Activated naive CD8-positive, alpha-beta T cell treated with anti-CD3 and anti-CD28 coated beads for 36 hours (primary cell): ENCODE data around the gene ARID1A. TPM values are rescaled to one million over a fixed set of nuclear protein-coding genes. Genes with fewer than 3 reads are reported as not detected.
A peak's percentile ranks its signal among the peaks of the same experiment; 100 is the strongest.
"Not testable (repeated sequence)": the region's sequence is repeated elsewhere in the genome, so short reads cannot be mapped to it uniquely, and the experiment has no call there.

ENCODE experiments used
- DNase-seq: peaks from one replicate; pipeline ENCODE4 v3.0.0; 2021
- H3K27ac Mint-ChIP-seq: one replicate; pipeline ENCODE4 v1.8.0; 2022; ENCODE audit warnings: mild to moderate bottlenecking, moderate library complexity, mixed read lengths
- H3K27me3 Mint-ChIP-seq: one replicate; pipeline ENCODE4 v1.8.0; 2022; ENCODE audit warnings: mild to moderate bottlenecking, mixed read lengths
- H3K36me3 Mint-ChIP-seq: one replicate; pipeline ENCODE4 v1.8.0; 2021; ENCODE audit warnings: mild to moderate bottlenecking, mixed read lengths
- H3K4me1 Mint-ChIP-seq: one replicate; pipeline ENCODE4 v1.8.0; 2021; ENCODE audit warnings: mixed read lengths
- H3K4me3 Mint-ChIP-seq: one replicate; pipeline ENCODE4 v1.8.0; 2022; ENCODE audit warnings: mild to moderate bottlenecking, moderate library complexity, mixed read lengths
- H3K9me3 Mint-ChIP-seq: one replicate; pipeline ENCODE4 v1.8.0; 2022; ENCODE audit warnings: mixed read lengths
- total RNA-seq, 2 experiments: library from RNA; stranded (reverse); gene quantifications; one replicate each; pipeline ENCODE4 v1.2.3, GENCODE V29; 2021

Gene ARID1A
- total RNA-seq, 2 experiments from 2014 or later = 75.6 to 78.4 TPM

- no peak for DNase-seq
- Mint-ChIP-seq H3K36me3 (no peaks in the 10 kb centered on the region), H3K27ac (peak overlapping the region; percentile 98), H3K27me3 (no peaks in the 10 kb centered on the region), H3K9me3 (no peaks in the 10 kb centered on the region), H3K4me3 (peak overlapping the region; percentile 85), H3K4me1 (peaks cover 35% of the 10 kb centered on the region)
Observed at GRCh38 chr1:26694638-26695355, 1.0 kb upstream of the ARID1A start.

- Mint-ChIP-seq H3K4me1 (peaks cover 28% of the 10 kb centered on the region), H3K4me3 (peak overlapping the region; percentile 85), H3K27ac (no peak overlapping the region), H3K27me3 (no peaks in the 10 kb centered on the region), H3K36me3 (peaks cover 2% of the 10 kb centered on the region), H3K9me3 (no peaks in the 10 kb centered on the region)
- peak; percentile 38 for DNase-seq
Observed at GRCh38 chr1:26696119-26696653, 371 bp downstream of the ARID1A start.

GRCh38 chr1:26696654-26697430 lies 1.0 kb downstream of the ARID1A start:
- DNase-seq = peak; percentile 78
- H3K27me3 Mint-ChIP-seq = no peaks in the 10 kb centered on the region
- H3K36me3 Mint-ChIP-seq = peaks cover 2% of the 10 kb centered on the region
- H3K27ac Mint-ChIP-seq = peak overlapping the region; percentile 77
- H3K4me1 Mint-ChIP-seq = peaks cover 27% of the 10 kb centered on the region
- peak overlapping the region; percentile 71 for H3K4me3 Mint-ChIP-seq
- H3K9me3 Mint-ChIP-seq = no peaks in the 10 kb centered on the region

GRCh38 chr1:26697431-26697977 lies 1.7 kb downstream of the ARID1A start:
- H3K4me1 Mint-ChIP-seq = peaks cover 22% of the 10 kb centered on the region
- no peak overlapping the region for H3K4me3 Mint-ChIP-seq
- peaks cover 2% of the 10 kb centered on the region for H3K36me3 Mint-ChIP-seq
- H3K9me3 Mint-ChIP-seq = no peaks in the 10 kb centered on the region
- no peak for DNase-seq
- H3K27ac Mint-ChIP-seq = no peak overlapping the region
- no peaks in the 10 kb centered on the region for H3K27me3 Mint-ChIP-seq

GRCh38 chr1:26697978-26698849 lies 2.4 kb downstream of the ARID1A start:
- peaks cover 16% of the 10 kb centered on the region for H3K4me1 Mint-ChIP-seq
- DNase-seq = peak; percentile 53
- H3K27ac Mint-ChIP-seq = no peak overlapping the region
- no peaks in the 10 kb centered on the region for H3K27me3 Mint-ChIP-seq
- H3K36me3 Mint-ChIP-seq = peaks cover 2% of the 10 kb centered on the region
- no peaks in the 10 kb centered on the region for H3K9me3 Mint-ChIP-seq
- no peak overlapping the region for H3K4me3 Mint-ChIP-seq

- Mint-ChIP-seq H3K36me3 (peaks cover 19% of the 10 kb centered on the region), H3K27me3 (no peaks in the 10 kb centered on the region), H3K4me3 (no peak overlapping the region), H3K9me3 (no peaks in the 10 kb centered on the region), H3K4me1 (peaks cover 15% of the 10 kb centered on the region), H3K27ac (no peak overlapping the region)
- no peak for DNase-seq
Observed at GRCh38 chr1:26700711-26701110, 4.9 kb downstream of the ARID1A start.

GRCh38 chr1:26701266-26701994 lies 5.6 kb downstream of the ARID1A start:
- H3K4me3 Mint-ChIP-seq = no peak overlapping the region
- H3K4me1 Mint-ChIP-seq = peaks cover 22% of the 10 kb centered on the region
- no peaks in the 10 kb centered on the region for H3K9me3 Mint-ChIP-seq
- H3K27ac Mint-ChIP-seq = no peak overlapping the region
- peaks cover 24% of the 10 kb centered on the region for H3K36me3 Mint-ChIP-seq
- H3K27me3 Mint-ChIP-seq = no peaks in the 10 kb centered on the region
- DNase-seq = no peak

- peaks cover 26% of the 10 kb centered on the region for H3K4me1 Mint-ChIP-seq
- no peak for DNase-seq
- no peaks in the 10 kb centered on the region for H3K27me3 Mint-ChIP-seq
- no peak overlapping the region for H3K27ac Mint-ChIP-seq
- H3K36me3 Mint-ChIP-seq = peaks cover 30% of the 10 kb centered on the region
- H3K4me3 Mint-ChIP-seq = no peak overlapping the region
- no peaks in the 10 kb centered on the region for H3K9me3 Mint-ChIP-seq
Observed at GRCh38 chr1:26701995-26702679, 6.3 kb downstream of the ARID1A start.

- DNase-seq = peak; percentile 58
- Mint-ChIP-seq H3K4me3 (no peak overlapping the region), H3K27ac (no peak overlapping the region), H3K9me3 (no peaks in the 10 kb centered on the region), H3K4me1 (peaks cover 30% of the 10 kb centered on the region), H3K27me3 (no peaks in the 10 kb centered on the region), H3K36me3 (peaks cover 35% of the 10 kb centered on the region)
Observed at GRCh38 chr1:26702680-26703038, 6.8 kb downstream of the ARID1A start.

GRCh38 chr1:26703478-26703877 lies 7.7 kb downstream of the ARID1A start:
- no peak for DNase-seq
- no peaks in the 10 kb centered on the region for H3K27me3 Mint-ChIP-seq
- H3K4me3 Mint-ChIP-seq = no peak overlapping the region
- H3K9me3 Mint-ChIP-seq = no peaks in the 10 kb centered on the region
- peaks cover 34% of the 10 kb centered on the region for H3K4me1 Mint-ChIP-seq
- peaks cover 39% of the 10 kb centered on the region for H3K36me3 Mint-ChIP-seq
- H3K27ac Mint-ChIP-seq = no peak overlapping the region

- peak overlapping the region; percentile 70 for H3K27ac Mint-ChIP-seq
Observed at GRCh38 chr1:26704629-26705028, 8.8 kb downstream of the ARID1A start.

GRCh38 chr1:26705227-26705626 lies 9.4 kb downstream of the ARID1A start:
- not testable (repeated sequence) for DNase-seq, H3K27me3 Mint-ChIP-seq, H3K27ac Mint-ChIP-seq, H3K9me3 Mint-ChIP-seq, H3K4me3 Mint-ChIP-seq
- H3K36me3 Mint-ChIP-seq = peaks cover 45% of the 10 kb centered on the region
- H3K4me1 Mint-ChIP-seq = peaks cover 38% of the 10 kb centered on the region

More at GRCh38 chr1:26704629-26705028, 8.8 kb downstream of the ARID1A start:
- Mint-ChIP-seq H3K4me1 (peaks cover 38% of the 10 kb centered on the region), H3K27me3 (no peaks in the 10 kb centered on the region), H3K4me3 (no peak overlapping the region), H3K36me3 (peaks cover 47% of the 10 kb centered on the region), H3K9me3 (peaks cover 2% of the 10 kb centered on the region)
- DNase-seq = no peak

- Mint-ChIP-seq H3K36me3 (peaks cover 51% of the 10 kb centered on the region), H3K27me3 (no peaks in the 10 kb centered on the region), H3K4me1 (peaks cover 43% of the 10 kb centered on the region), H3K9me3 (peaks cover 2% of the 10 kb centered on the region), H3K4me3 (peak overlapping the region; percentile 50), H3K27ac (peak overlapping the region; percentile 76)
- no peak for DNase-seq
Observed at GRCh38 chr1:26705788-26706311, 10.0 kb downstream of the ARID1A start.
